Panc1 (cell line): ENCODE measurements around the gene GBE1.

ENCODE experiments used
- CTCF ChIP-seq: fragments of 450-650 bp; IDR thresholded peaks from 2 replicates; pipeline ENCODE4 v1.5.1; 2017; ENCODE audit warnings: mild to moderate bottlenecking
- POLR2AphosphoS5 ChIP-seq: IDR thresholded peaks from 2 replicates; pipeline ENCODE4 v1.6.1; 2012; ENCODE audit warnings: mild to moderate bottlenecking, low read depth, low read length, moderate library complexity
- REST ChIP-seq, 2 experiments: IDR thresholded peaks; 2 replicates each; pipeline ENCODE4 v1.6.1; 2011 to 2012; ENCODE audit warnings: low read depth in 2 of 2, control low read depth in 1 of 2, low read length in 1 of 2, mild to moderate bottlenecking in 1 of 2, moderate library complexity in 1 of 2; ENCODE audit not compliant: insufficient read depth in 1 of 2

- TF ChIP-seq POLR2AphosphoS5 = no peak
- TF ChIP-seq CTCF = no peak
- no peak for TF ChIP-seq REST (IDR thresholded peaks at IDR 0.05; ENCODE audit: insufficient read depth in 1 of 2, low read depth in 2 of 2, low read length in 1 of 2)
These were observed 317.5 kb downstream of the GBE1 start for GRCh38 chr3:81443958-81444357.
